Smooth muscle cell (in vitro differentiated cells): ENCODE results near the gene RAI1. TPM values are rescaled to one million over a fixed set of nuclear protein-coding genes. Genes with fewer than 3 reads are reported as not detected.

ENCODE experiments used
- DNase-seq: peaks from one replicate; lab custom pipeline; 2025; ENCODE audit not compliant: unreplicated experiment; lab: John Stamatoyannopoulos, UW
- H2AFZ ChIP-seq: fragments of 200-600 bp; sonication (generic); 2 replicates; pipeline ENCODE4 v1.6.0; 2016; ENCODE audit warnings: antibody characterized with exemption, low read depth, mild to moderate bottlenecking
- H3F3A ChIP-seq: fragments of 200-600 bp; sonication (generic); 2 replicates; pipeline ENCODE4 v1.6.0; 2017; ENCODE audit warnings: antibody characterized with exemption, low read depth
- H3K27ac ChIP-seq: fragments of 200-600 bp; sonication (generic); 2 replicates; pipeline ENCODE4 v1.5.1; 2016; ENCODE audit warnings: low read depth, mild to moderate bottlenecking
- H3K27me3 ChIP-seq: fragments of 200-600 bp; sonication (generic); 2 replicates; pipeline ENCODE4 v1.6.1; 2016; ENCODE audit warnings: low read depth, mild to moderate bottlenecking
- H3K36me3 ChIP-seq: fragments of 200-600 bp; sonication (generic); 2 replicates; pipeline ENCODE4 v1.5.1; 2016; ENCODE audit warnings: low read depth
- H3K4me1 ChIP-seq: fragments of 200-600 bp; sonication (generic); 2 replicates; pipeline ENCODE4 v1.5.1; 2016; ENCODE audit warnings: low read depth
- H3K4me2 ChIP-seq: fragments of 200-600 bp; sonication (generic); 2 replicates; pipeline ENCODE4 v1.6.0; 2016; ENCODE audit warnings: mild to moderate bottlenecking
- H3K4me3 ChIP-seq: fragments of 200-600 bp; sonication (generic); 2 replicates; pipeline ENCODE4 v1.5.1; 2016; ENCODE audit warnings: mild to moderate bottlenecking
- H3K79me2 ChIP-seq: fragments of 200-600 bp; sonication (generic); 2 replicates; pipeline ENCODE4 v1.6.0; 2016; ENCODE audit warnings: low read depth, mild to moderate bottlenecking
- H3K9ac ChIP-seq: fragments of 200-600 bp; sonication (generic); 2 replicates; pipeline ENCODE4 v1.6.0; 2016; ENCODE audit warnings: low read depth
- H3K9me3 ChIP-seq: fragments of 200-600 bp; sonication (generic); replicated peaks from 2 replicates; pipeline ENCODE4 v1.5.1; 2016; ENCODE audit warnings: low read depth
- H4K20me1 ChIP-seq: fragments of 200-600 bp; sonication (generic); 2 replicates; pipeline ENCODE4 v1.6.0; 2016; ENCODE audit warnings: low read depth
- CTCF ChIP-seq: fragments of 200-600 bp; sonication (generic); IDR thresholded peaks from 2 replicates; pipeline ENCODE4 v1.5.1; 2017; ENCODE audit warnings: borderline replicate concordance, mild to moderate bottlenecking, antibody characterized with exemption; ENCODE audit not compliant: insufficient read depth, poor library complexity, severe bottlenecking
- WGBS: methylation state at CpG from one replicate; pipeline ENCODE4 v1.1.7; 2016; ENCODE audit warnings: low lambda C conversion rate; 5-methylcytosine and 5-hydroxymethylcytosine counted together
- polyA plus RNA-seq: library from polyadenylated mRNA; unstranded; fragments of >200 nt; fragmentation: Nextera tagmentation; extraction: Ambion mirVana; gene quantifications from 2 replicates; pipeline ENCODE4 v1.2.1, GENCODE V29; 2016
- total RNA-seq: library from RNA; depleted of rRNA; stranded (reverse); fragments of >200 nt; gene quantifications from 2 replicates; pipeline ENCODE4 v1.2.3, GENCODE V29; 2014

RAI1 gene
- total and polyA plus RNA-seq, 2 experiments from 2014 or later: 11.1 to 17.6 TPM

DNA sequence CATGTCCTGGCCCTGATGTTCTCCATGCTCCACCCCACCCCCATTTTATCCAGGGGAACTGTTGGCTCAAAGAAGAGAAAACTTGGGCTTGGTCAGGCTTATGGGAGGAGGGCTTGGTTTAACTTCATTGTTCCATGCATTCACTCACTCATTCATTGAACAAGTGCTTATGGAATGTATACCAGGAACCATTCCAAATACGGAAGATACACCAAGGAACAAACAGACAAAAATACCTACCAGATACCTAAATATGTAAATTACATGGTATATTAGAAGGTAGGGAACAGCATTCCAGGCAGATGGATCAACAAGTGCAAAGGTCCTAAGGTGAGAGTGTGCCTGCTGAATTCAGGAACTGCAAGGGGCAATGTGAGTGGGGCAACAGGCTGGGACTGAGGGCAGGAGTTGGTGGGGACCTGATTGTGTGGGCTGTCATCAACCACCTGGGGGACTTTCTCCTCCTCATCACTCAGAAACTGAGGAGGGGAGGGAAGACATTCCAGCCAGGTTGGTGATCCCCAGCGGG, 39.9 kb downstream of the RAI1 start:
- WGBS: 88% methylated on average over 2 of the region's 2 CpGs
- Histone ChIP-seq H3K9ac (no peak overlapping the region), H3F3A (peaks cover 4% of the 10 kb centered on the region), H3K9me3 (no peaks in the 10 kb centered on the region), H3K27ac (no peak overlapping the region), H2AFZ (no peak overlapping the region), H3K4me2 (no peak overlapping the region), H3K4me1 (peaks cover 18% of the 10 kb centered on the region), H3K4me3 (no peak overlapping the region), H3K27me3 (no peaks in the 10 kb centered on the region), H3K79me2 (peaks cover 92% of the 10 kb centered on the region), H3K36me3 (no peaks in the 10 kb centered on the region), H4K20me1 (peaks cover 100% of the 10 kb centered on the region)
- no peak for TF ChIP-seq CTCF
- no peak for DNase-seq

DNA sequence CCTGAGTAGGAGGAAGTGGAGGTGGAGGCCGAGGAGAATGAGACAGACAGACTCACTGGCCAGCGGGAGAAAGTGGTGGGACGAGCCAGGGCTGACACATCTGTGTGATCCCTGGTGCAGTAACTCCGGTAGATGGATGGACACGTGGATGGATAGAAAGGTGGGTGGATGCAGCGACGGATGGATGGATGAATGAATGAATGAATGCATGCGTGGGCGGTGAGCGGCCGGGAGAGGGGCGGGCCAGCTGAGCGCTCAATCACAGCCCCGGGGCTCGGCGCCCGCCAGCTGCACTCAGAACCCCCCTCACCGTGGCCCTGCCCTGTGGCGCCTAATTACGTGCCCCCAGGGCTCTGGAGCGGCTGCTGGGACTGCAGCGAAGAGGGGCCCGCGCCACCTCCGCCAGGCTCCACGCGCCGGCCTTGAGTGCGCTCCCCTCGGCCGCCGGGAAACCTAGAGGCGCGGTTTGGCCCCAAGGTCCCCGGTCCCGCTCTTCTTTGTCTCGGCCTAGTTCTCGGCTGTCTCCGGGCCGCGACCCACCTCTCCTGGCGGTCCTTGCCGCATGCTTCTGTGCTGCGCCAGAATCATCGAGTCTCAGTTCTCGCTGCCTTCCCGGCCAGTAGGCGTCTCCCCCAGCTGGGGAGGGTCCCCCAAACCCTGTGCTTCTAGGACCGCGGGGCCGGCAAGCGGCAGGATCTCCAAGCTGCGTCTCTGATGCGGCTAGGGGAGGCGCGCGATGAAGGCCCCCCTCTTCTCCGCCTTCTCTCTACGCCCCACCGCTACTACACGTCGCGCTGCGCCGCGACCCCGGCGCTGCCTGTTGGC, 41.0 kb downstream of the RAI1 start:
- Histone ChIP-seq H3K9ac (no peak overlapping the region), H3K79me2 (peaks cover 90% of the 10 kb centered on the region), H3K36me3 (no peaks in the 10 kb centered on the region), H4K20me1 (peaks cover 100% of the 10 kb centered on the region), H3K27ac (no peak overlapping the region), H3K4me1 (peaks cover 18% of the 10 kb centered on the region), H3F3A (peaks cover 4% of the 10 kb centered on the region), H3K9me3 (no peaks in the 10 kb centered on the region), H3K4me2 (peak overlapping the region; percentile 96), H3K27me3 (no peaks in the 10 kb centered on the region), H3K4me3 (peak overlapping the region; percentile 74), H2AFZ (no peak overlapping the region)
- no peak for TF ChIP-seq CTCF
- WGBS: 13% methylated on average over 64 of the region's 68 CpGs
- DNase-seq: no peak

DNA sequence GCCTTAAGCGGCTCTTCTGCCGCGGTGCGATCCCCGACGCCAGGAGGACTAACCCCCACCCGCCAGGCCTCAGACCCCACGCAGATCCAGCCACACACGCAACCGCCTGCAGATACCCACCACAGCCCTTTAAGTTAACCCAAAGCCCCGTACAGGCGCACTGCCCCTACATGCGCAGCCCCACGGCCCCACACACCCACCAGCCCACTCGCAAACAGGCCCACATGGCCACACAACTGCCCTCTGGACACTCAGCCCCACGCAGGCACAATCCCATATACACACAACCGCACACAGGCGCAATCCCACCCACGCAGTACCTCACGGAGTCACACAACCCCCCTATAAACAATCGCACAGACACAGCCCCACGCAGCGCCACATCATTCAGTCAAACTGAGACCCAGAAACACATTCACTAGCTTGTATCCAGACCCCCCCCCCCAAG, 41.7 kb downstream of the RAI1 start:
- peaks cover 18% of the 10 kb centered on the region for H3K4me1 ChIP-seq
- H4K20me1 ChIP-seq: peaks cover 100% of the 10 kb centered on the region
- peak overlapping the region; percentile 74 for H3K4me3 ChIP-seq
- WGBS: 10% methylated on average over 17 of the region's 23 CpGs
- H3K36me3 ChIP-seq: no peaks in the 10 kb centered on the region
- H2AFZ ChIP-seq: no peak overlapping the region
- H3K9me3 ChIP-seq: no peaks in the 10 kb centered on the region
- H3K79me2 ChIP-seq: peaks cover 90% of the 10 kb centered on the region
- H3K27ac ChIP-seq: no peak overlapping the region
- peaks cover 4% of the 10 kb centered on the region for H3F3A ChIP-seq
- peak overlapping the region; percentile 96 for H3K4me2 ChIP-seq
- no peaks in the 10 kb centered on the region for H3K27me3 ChIP-seq
- DNase-seq: peak; percentile 55
- no peak overlapping the region for H3K9ac ChIP-seq
- no peak for TF ChIP-seq CTCF
